Caco-2 (cell line): Measurements from ENCODE around the gene NUMA1. TPM values are rescaled to one million over a fixed set of nuclear protein-coding genes. Genes with fewer than 3 reads are reported as not detected.
A peak's percentile ranks its signal among the peaks of the same experiment; 100 is the strongest.

Experiments
- BruUV-seq: library from RNA; stranded (reverse); fragments of 400-500 nt; replicated peaks from 2 replicates; lab custom pipeline; 2021; lab: Mats Ljungman, UMichigan
- CTCF ChIA-PET: fragments of 300-600 bp; sonication (Branson Sonifier 250); formaldehyde crosslinking; loops from one replicate; lab custom pipeline; 2022; ENCODE audit warnings: antibody characterized with exemption; lab: Charles Lee
- POLR2A ChIA-PET: fragments of 300-600 bp; sonication (Branson Sonifier 250); formaldehyde crosslinking; loops from one replicate; lab custom pipeline; 2022; ENCODE audit warnings: antibody characterized with exemption; lab: Charles Lee
- DNase-seq, 2 experiments: peaks; one replicate each; pipeline versions ENCODE4 v3.0.0 to v3.0.0-alpha.2; 2020 to 2022
- H3K27me3 ChIP-seq: replicated peaks from 2 replicates; pipeline ENCODE4 v1.6.0; 2011; ENCODE audit warnings: low read length; ENCODE audit not compliant: control insufficient read depth, insufficient read depth
- H3K36me3 ChIP-seq: 2 replicates; pipeline ENCODE4 v1.5.1; 2011; ENCODE audit warnings: low read length; ENCODE audit not compliant: control insufficient read depth, insufficient read depth
- H3K4me1 ChIP-seq: fragments of 250-450 bp; sonication (Bioruptor Pico); 2 replicates; pipeline ENCODE4 v1.5.1; 2020; ENCODE audit warnings: mild to moderate bottlenecking
- H3K4me3 ChIP-seq: 2 replicates; pipeline ENCODE4 v1.5.1; 2011; ENCODE audit warnings: low read depth, mild to moderate bottlenecking, control low read depth, low read length
- H3K9me3 ChIP-seq: fragments of 250-450 bp; sonication (Bioruptor Pico); 2 replicates; pipeline ENCODE4 v1.5.1; 2020; ENCODE audit warnings: mild to moderate bottlenecking, moderate library complexity
- H3K27ac Mint-ChIP-seq: one replicate; pipeline ENCODE4 v1.8.0; 2022; ENCODE audit warnings: mixed read lengths; ENCODE audit not compliant: unreplicated experiment
- H3K27me3 Mint-ChIP-seq: one replicate; pipeline ENCODE4 v1.8.0; 2022; ENCODE audit warnings: mixed read lengths; ENCODE audit not compliant: insufficient read depth, unreplicated experiment
- H3K36me3 Mint-ChIP-seq: one replicate; pipeline ENCODE4 v1.8.0; 2022; ENCODE audit warnings: mild to moderate bottlenecking, mixed read lengths; ENCODE audit not compliant: insufficient read depth, unreplicated experiment
- H3K4me1 Mint-ChIP-seq: one replicate; pipeline ENCODE4 v1.8.0; 2022; ENCODE audit warnings: low read depth, mixed read lengths; ENCODE audit not compliant: unreplicated experiment
- H3K4me3 Mint-ChIP-seq: one replicate; pipeline ENCODE4 v1.8.0; 2022; ENCODE audit warnings: mild to moderate bottlenecking, moderate library complexity, mixed read lengths; ENCODE audit not compliant: unreplicated experiment
- H3K9me3 Mint-ChIP-seq: one replicate; pipeline ENCODE4 v1.8.0; 2022; ENCODE audit warnings: mixed read lengths; ENCODE audit not compliant: unreplicated experiment
- intact Hi-C: fragments of 100-400 bp; cut with micrococcal nuclease; formaldehyde crosslinking; loops from one replicate; pipeline ENCODE4 v1.10.0; 2022; ENCODE audit not compliant: unreplicated experiment
- total RNA-seq: library from RNA; stranded (reverse); gene quantifications from 2 replicates; pipeline ENCODE4 v1.2.3, GENCODE V29; 2022
- TF ChIP-seq, protein P1 (sequence below), 2 experiments: fragments of 200-600 bp in 1 of 2; IDR thresholded peaks; 1 replicate in 1 of 2; 2 replicates in 1 of 2; pipeline versions ENCODE4 v1.5.1 to v1.8.0; 2011 to 2022; ENCODE audit warnings: antibody characterized with exemption in 1 of 2, control low read depth in 1 of 2, inconsistent platforms in 1 of 2, low read depth in 1 of 2, low read length in 1 of 2, mild to moderate bottlenecking in 1 of 2, moderate library complexity in 1 of 2; ENCODE audit not compliant: insufficient read depth in 1 of 2, severe bottlenecking in 1 of 2, unreplicated experiment in 1 of 2

NUMA1 gene
- total RNA-seq, 1 experiment from 2014 or later = 190 TPM

GRCh38 chr11:72102631-72102945 is 22.2 kb upstream of the NUMA1 start:
- H3K27ac Mint-ChIP-seq = peak overlapping the region; percentile 98
- POLR2A ChIA-PET = interaction anchor here (0.6 to 1.0 kb wide), 3 partner anchors 10 to 1033 kb away, joined by 3 to 4 read pairs (median 4); partner anchors contain the start of gene ANAPC15
- TF ChIP-seq, protein P1, sequence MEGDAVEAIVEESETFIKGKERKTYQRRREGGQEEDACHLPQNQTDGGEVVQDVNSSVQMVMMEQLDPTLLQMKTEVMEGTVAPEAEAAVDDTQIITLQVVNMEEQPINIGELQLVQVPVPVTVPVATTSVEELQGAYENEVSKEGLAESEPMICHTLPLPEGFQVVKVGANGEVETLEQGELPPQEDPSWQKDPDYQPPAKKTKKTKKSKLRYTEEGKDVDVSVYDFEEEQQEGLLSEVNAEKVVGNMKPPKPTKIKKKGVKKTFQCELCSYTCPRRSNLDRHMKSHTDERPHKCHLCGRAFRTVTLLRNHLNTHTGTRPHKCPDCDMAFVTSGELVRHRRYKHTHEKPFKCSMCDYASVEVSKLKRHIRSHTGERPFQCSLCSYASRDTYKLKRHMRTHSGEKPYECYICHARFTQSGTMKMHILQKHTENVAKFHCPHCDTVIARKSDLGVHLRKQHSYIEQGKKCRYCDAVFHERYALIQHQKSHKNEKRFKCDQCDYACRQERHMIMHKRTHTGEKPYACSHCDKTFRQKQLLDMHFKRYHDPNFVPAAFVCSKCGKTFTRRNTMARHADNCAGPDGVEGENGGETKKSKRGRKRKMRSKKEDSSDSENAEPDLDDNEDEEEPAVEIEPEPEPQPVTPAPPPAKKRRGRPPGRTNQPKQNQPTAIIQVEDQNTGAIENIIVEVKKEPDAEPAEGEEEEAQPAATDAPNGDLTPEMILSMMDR (IDR thresholded peaks at IDR 0.05; ENCODE audit: insufficient read depth in 1 of 2, low read depth in 1 of 2, low read length in 1 of 2, severe bottlenecking in 1 of 2, unreplicated experiment in 1 of 2) = no peak
- H3K4me1 Mint-ChIP-seq = peaks cover 26% of the 10 kb centered on the region
- no peaks in the 10 kb centered on the region for H3K9me3 ChIP-seq
- H3K9me3 Mint-ChIP-seq = no peaks in the 10 kb centered on the region
- H3K27me3 Mint-ChIP-seq = no peaks in the 10 kb centered on the region
- H3K36me3 Mint-ChIP-seq = peaks cover 52% of the 10 kb centered on the region
- peak overlapping the region; percentile 93 for H3K4me3 ChIP-seq
- H3K27me3 ChIP-seq = no peaks in the 10 kb centered on the region
- H3K4me1 ChIP-seq = peaks cover 18% of the 10 kb centered on the region
- intact Hi-C loops = loop anchor here (2.0 kb wide), 1 partner anchor 120 kb away; no protein-coding TSS in a partner anchor
- peaks cover 9% of the 10 kb centered on the region for H3K36me3 ChIP-seq
- peak overlapping the region; percentile 97 for H3K4me3 Mint-ChIP-seq
- DNase-seq = no peak
- CTCF ChIA-PET = no interaction called here
- no TSS peak for BruUV-seq

DNA sequence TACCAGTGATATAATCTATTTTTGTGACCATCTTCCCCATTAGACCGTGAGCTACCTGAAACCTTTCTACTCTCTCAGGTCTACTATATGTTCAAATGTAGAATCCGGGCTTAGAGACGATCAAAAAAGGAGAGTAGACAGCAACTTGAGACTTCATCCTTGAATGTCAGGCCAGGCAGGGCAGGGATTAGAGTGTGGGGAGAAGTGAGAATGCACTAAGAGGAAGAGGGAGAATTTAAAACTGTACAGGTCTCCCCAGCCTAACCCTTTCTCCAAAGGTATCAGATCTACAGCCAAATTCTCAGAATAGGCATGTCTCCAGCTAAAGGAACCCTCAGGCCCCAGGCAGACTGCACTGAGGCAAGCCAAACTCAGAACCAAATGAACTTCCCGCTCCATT is 21.8 kb upstream of the NUMA1 start:
- peaks cover 26% of the 10 kb centered on the region for H3K4me1 Mint-ChIP-seq
- TSS peak; percentile 58 for BruUV-seq
- intact Hi-C loops = loop anchor here (2.0 kb wide), 1 partner anchor 121 kb away; no protein-coding TSS in a partner anchor
- no peaks in the 10 kb centered on the region for H3K27me3 Mint-ChIP-seq
- H3K27me3 ChIP-seq = no peaks in the 10 kb centered on the region
- H3K36me3 Mint-ChIP-seq = peaks cover 53% of the 10 kb centered on the region
- CTCF ChIA-PET = no interaction called here
- H3K27ac Mint-ChIP-seq = peak overlapping the region; percentile 98
- TF ChIP-seq, protein P1 (IDR thresholded peaks at IDR 0.05; ENCODE audit: insufficient read depth in 1 of 2, low read depth in 1 of 2, low read length in 1 of 2, severe bottlenecking in 1 of 2, unreplicated experiment in 1 of 2) = no peak
- no peaks in the 10 kb centered on the region for H3K9me3 ChIP-seq
- H3K4me3 ChIP-seq = peak overlapping the region; percentile 93
- no peak for DNase-seq
- peak overlapping the region; percentile 97 for H3K4me3 Mint-ChIP-seq
- no peaks in the 10 kb centered on the region for H3K9me3 Mint-ChIP-seq
- H3K4me1 ChIP-seq = peaks cover 18% of the 10 kb centered on the region
- peaks cover 11% of the 10 kb centered on the region for H3K36me3 ChIP-seq
- POLR2A ChIA-PET = interaction anchor here (0.6 to 1.0 kb wide), 3 partner anchors 10 to 1033 kb away, joined by 3 to 4 read pairs (median 4); partner anchors contain the start of gene ANAPC15

DNA sequence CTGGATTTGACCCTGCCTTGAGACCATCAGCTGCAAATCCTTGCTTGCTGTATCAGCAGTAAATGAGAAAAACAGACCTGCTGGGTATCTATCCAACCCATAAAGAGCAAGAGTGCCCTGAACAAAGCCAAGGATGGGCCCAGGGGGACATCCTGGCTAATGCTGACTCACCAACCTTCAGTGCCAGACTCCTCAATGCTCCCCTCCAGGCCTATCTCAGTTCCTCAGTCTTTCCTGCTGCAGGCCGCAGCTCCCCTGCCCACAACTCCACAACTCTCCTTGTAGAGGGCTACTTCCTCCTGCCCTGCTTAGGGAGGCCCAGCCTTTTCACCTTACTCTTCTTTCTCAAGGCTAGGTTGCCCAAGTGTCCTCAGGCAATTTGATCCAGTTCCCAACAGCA is 20.1 kb upstream of the NUMA1 start:
- Mint-ChIP-seq H3K27me3 (no peaks in the 10 kb centered on the region), H3K36me3 (peaks cover 55% of the 10 kb centered on the region), H3K4me1 (peaks cover 26% of the 10 kb centered on the region), H3K27ac (peak overlapping the region; percentile 98), H3K9me3 (no peaks in the 10 kb centered on the region), H3K4me3 (no peak overlapping the region)
- H3K27me3 ChIP-seq = no peaks in the 10 kb centered on the region
- intact Hi-C loops = no loop called here
- no peak overlapping the region for H3K4me3 ChIP-seq
- no TSS peak for BruUV-seq
- peaks cover 18% of the 10 kb centered on the region for H3K4me1 ChIP-seq
- CTCF ChIA-PET = interaction anchor here (0.9 to 2.5 kb wide), 3 partner anchors 9 to 75 kb away, joined by 3 to 8 read pairs (median 3); partner anchors contain the start of gene ANAPC15
- no peaks in the 10 kb centered on the region for H3K9me3 ChIP-seq
- POLR2A ChIA-PET = no interaction called here
- no peak for DNase-seq
- H3K36me3 ChIP-seq = peaks cover 11% of the 10 kb centered on the region
- TF ChIP-seq, protein P1 (IDR thresholded peaks at IDR 0.05; ENCODE audit: insufficient read depth in 1 of 2, low read depth in 1 of 2, low read length in 1 of 2, severe bottlenecking in 1 of 2, unreplicated experiment in 1 of 2) = no peak
